ENCODE results near the gene ZHX3. TPM values are rescaled to one million over a fixed set of nuclear protein-coding genes. Genes with fewer than 3 reads are reported as not detected.

ZHX3 gene
- total RNA-seq, 4 donors from 2014 or later: 47.1 to 58.6 (median 50.7) TPM

- TF ChIP-seq CTCF (IDR thresholded peaks at IDR 0.05) (no peak), EP300 (IDR thresholded peaks at IDR 0.05) (no peak), POLR2A (IDR thresholded peaks at IDR 0.05) (no peak)
- Histone ChIP-seq H3K27me3 (no peaks in the 10 kb centered on the region), H3K4me3 (no peak overlapping the region), H3K36me3 (no peaks in the 10 kb centered on the region), H3K9me3 (no peaks in the 10 kb centered on the region), H3K4me1 (peaks cover 0 to 28% (median 16%) of the 10 kb centered on the region in 4 donors), H3K27ac (no peak overlapping the region)
- WGBS, 2 donors: 93% methylated on average over 4 of the region's 4 CpGs
- no peak for DNase-seq (ENCODE audit: low spot score in 2 of 2)
Observed at GRCh38 chr20:41331731-41332130, 14.2 kb upstream of the ZHX3 start.

- H3K36me3 ChIP-seq: no peaks in the 10 kb centered on the region
- WGBS, 2 donors: 78 to 100% methylated on average over 1 of the region's 1 CpG
- peaks cover 0 to 28% (median 16%) of the 10 kb centered on the region in 4 donors for H3K4me1 ChIP-seq
- TF ChIP-seq POLR2A (IDR thresholded peaks at IDR 0.05): no peak
- no peak for TF ChIP-seq EP300 (IDR thresholded peaks at IDR 0.05)
- no peak for TF ChIP-seq CTCF (IDR thresholded peaks at IDR 0.05)
- no peak overlapping the region for H3K4me3 ChIP-seq
- no peak for DNase-seq (ENCODE audit: low spot score in 2 of 2)
- H3K9me3 ChIP-seq: no peaks in the 10 kb centered on the region
- no peaks in the 10 kb centered on the region for H3K27me3 ChIP-seq
- H3K27ac ChIP-seq: no peak overlapping the region
Observed at GRCh38 chr20:41330941-41331340, 13.4 kb upstream of the ZHX3 start.

GRCh38 chr20:41330343-41330720 is 12.8 kb upstream of the ZHX3 start:
- WGBS, 2 donors: 91 to 98% methylated on average over 5 of the region's 5 CpGs
- no peaks in the 10 kb centered on the region for H3K9me3 ChIP-seq
- DNase-seq (ENCODE audit: low spot score in 2 of 2): no peak
- H3K36me3 ChIP-seq: no peaks in the 10 kb centered on the region
- no peak for TF ChIP-seq CTCF (IDR thresholded peaks at IDR 0.05)
- no peak for TF ChIP-seq EP300 (IDR thresholded peaks at IDR 0.05)
- no peak overlapping the region for H3K4me3 ChIP-seq
- H3K4me1 ChIP-seq: peaks cover 0 to 28% (median 16%) of the 10 kb centered on the region in 4 donors
- H3K27me3 ChIP-seq: no peaks in the 10 kb centered on the region
- peak overlapping the region in 3 of 4 donors; percentile 66 to 87 (median 78) for H3K27ac ChIP-seq

GRCh38 chr20:41329435-41330342 is 12.2 kb upstream of the ZHX3 start:
- TF ChIP-seq CTCF (IDR thresholded peaks at IDR 0.05) (no peak), EP300 (IDR thresholded peaks at IDR 0.05) (peak; percentile 54 to 89)
- peak overlapping the region; percentile 54 to 87 (median 72) for H3K27ac ChIP-seq
- no peaks in the 10 kb centered on the region for H3K36me3 ChIP-seq
- WGBS, 2 donors: 17 to 21% methylated on average over 14 of the region's 14 CpGs
- peak; percentile 62 to 73 for DNase-seq (ENCODE audit: low spot score in 2 of 2)
- H3K9me3 ChIP-seq: no peaks in the 10 kb centered on the region
- peaks cover 0 to 23% (median 14%) of the 10 kb centered on the region in 4 donors for H3K4me1 ChIP-seq
- H3K27me3 ChIP-seq: no peaks in the 10 kb centered on the region
- no peak overlapping the region for H3K4me3 ChIP-seq

GRCh38 chr20:41327178-41327577 is 9.6 kb upstream of the ZHX3 start:
- DNase-seq (ENCODE audit: low spot score in 2 of 2): no peak
- H3K27ac ChIP-seq: no peak overlapping the region
- 57 to 79% methylated on average over 5 of the region's 5 CpGs for WGBS, 2 donors
- H3K4me3 ChIP-seq: no peak overlapping the region
- H3K4me1 ChIP-seq: peaks cover 0 to 18% (median 14%) of the 10 kb centered on the region in 4 donors
- no peaks in the 10 kb centered on the region for H3K9me3 ChIP-seq
- H3K36me3 ChIP-seq: no peaks in the 10 kb centered on the region
- H3K27me3 ChIP-seq: no peaks in the 10 kb centered on the region
- TF ChIP-seq EP300 (IDR thresholded peaks at IDR 0.05): no peak
- TF ChIP-seq CTCF (IDR thresholded peaks at IDR 0.05): no peak
- TF ChIP-seq POLR2A (IDR thresholded peaks at IDR 0.05): no peak
